Erythroblast (primary cell): Measurements from ENCODE around the gene NLRP11.
"Not testable (repeated sequence)": the region's sequence is repeated elsewhere in the genome, so short reads cannot be mapped to it uniquely, and the experiment has no call there.

Experiments
- DNase-seq, 2 experiments: peaks; one replicate each; lab custom pipeline; 2025; lab: John Stamatoyannopoulos, UW
- GATA1 ChIP-seq: IDR thresholded peaks from 2 replicates; pipeline ENCODE4 v1.6.1; 2011; ENCODE audit warnings: low read depth, mild to moderate bottlenecking, control low read depth, low read length, moderate library complexity
- POLR2A ChIP-seq: IDR thresholded peaks from 2 replicates; pipeline ENCODE4 v1.6.1; 2011; ENCODE audit warnings: mild to moderate bottlenecking, low read length

Gene NLRP11

GRCh38 chr19:55812449-55812848 is 19.4 kb downstream of the NLRP11 start:
- TF ChIP-seq POLR2A (no peak), GATA1 (no peak)
- no peak for DNase-seq

DNA sequence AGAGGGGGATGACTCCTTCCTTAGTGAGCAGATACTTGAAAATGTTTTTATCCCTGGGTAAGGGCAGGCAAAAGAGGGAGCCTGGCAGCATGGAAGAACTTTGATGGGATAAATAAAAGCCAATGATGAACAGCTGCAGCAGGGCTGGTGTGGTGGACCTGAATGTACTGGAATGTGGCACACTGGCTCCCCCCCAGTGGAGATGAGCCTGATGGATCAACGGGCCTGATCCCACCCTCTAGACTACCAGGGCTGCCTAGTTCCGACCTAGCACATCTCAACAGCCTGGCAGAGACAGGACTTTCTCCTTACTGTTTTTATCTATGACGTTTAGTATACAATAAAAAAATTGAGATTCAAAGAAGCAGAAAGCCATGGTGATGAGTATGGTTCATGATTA is 20.5 kb downstream of the NLRP11 start:
- TF ChIP-seq GATA1, result no peak
- no peak for TF ChIP-seq POLR2A
- DNase-seq, result no peak

DNA sequence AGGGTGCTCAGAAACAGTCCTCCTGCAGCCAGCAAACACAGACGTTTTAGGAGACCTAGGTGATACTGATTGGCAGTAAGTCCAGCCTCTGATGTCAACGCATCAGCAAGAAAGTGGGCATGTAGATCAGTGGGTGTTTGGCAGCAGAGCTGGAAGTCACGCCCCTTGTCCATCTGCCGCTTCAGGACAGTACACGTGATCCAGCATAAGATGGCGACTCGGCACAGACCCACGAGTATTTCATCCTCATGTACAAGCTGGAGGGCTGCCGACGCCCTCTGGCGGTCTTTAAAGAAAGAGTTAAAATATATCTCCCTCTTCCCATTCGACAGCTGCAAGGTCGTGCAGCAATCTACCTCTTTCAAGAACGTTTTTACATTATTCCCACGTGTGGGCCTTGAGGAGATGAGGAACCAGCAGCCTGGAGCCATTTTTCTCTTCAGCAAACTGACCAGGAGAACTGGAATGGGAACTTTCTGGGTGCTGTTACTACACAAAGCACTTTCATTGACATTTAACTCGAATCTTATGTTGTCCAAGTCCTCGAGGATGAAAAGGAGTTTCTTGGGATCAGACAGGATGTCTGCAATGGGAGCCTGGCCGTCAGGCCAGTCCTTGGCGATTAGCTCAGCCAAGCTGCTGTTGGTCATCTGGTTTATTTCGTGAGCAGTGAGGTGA is 22.3 kb downstream of the NLRP11 start:
- DNase-seq, result peak; percentile 77 to 78
- TF ChIP-seq POLR2A, result no peak

DNA sequence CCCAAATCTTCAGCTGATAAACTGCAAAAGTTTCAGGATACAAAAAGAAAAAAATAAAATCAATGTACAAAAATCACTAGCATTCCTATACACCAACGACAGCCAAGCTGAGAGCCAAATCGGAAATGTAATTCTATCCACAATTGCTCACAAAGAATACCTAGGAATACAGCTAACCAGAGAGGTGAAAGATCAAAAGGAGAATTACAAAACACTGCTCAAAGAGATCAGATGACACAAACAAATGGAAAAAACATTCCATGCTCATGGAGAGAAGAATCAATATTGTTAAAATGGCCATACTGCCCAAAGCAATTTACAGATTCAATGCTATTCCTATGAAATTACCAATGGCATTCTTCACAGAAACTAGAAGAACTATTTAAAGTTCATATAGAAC is 29.5 kb downstream of the NLRP11 start:
- no peak for DNase-seq
- TF ChIP-seq POLR2A (no peak), GATA1 (no peak)

GRCh38 chr19:55801416-55801815 is 30.4 kb downstream of the NLRP11 start:
- TF ChIP-seq GATA1 (no peak), POLR2A (no peak)
- no peak for DNase-seq

- TF ChIP-seq POLR2A (no peak), GATA1 (no peak)
- no peak for DNase-seq
These were observed 36.8 kb downstream of the NLRP11 start for GRCh38 chr19:55795021-55795420.

GRCh38 chr19:55781112-55781511 is 50.7 kb downstream of the NLRP11 start:
- no peak for TF ChIP-seq POLR2A
- TF ChIP-seq GATA1, result no peak

GRCh38 chr19:55778331-55778730 is 53.5 kb downstream of the NLRP11 start:
- DNase-seq, result no peak
- TF ChIP-seq GATA1, result no peak
- TF ChIP-seq POLR2A, result no peak

More at GRCh38 chr19:55781112-55781511, 50.7 kb downstream of the NLRP11 start:
- no peak for DNase-seq

DNA sequence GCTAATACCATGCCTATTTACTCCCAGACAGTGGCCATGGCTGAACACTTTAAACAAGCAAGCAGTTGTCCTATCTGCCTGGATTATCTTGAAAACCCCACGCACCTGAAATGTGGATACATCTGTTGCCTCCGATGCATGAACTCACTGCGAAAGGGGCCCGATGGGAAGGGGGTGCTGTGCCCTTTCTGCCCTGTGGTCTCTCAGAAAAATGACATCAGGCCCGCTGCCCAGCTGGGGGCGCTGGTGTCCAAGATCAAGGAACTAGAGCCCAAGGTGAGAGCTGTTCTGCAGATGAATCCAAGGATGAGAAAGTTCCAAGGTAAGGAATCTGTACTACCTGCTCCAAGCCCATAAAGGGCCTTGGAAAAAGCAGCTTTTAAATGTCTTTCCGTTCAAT is 54.3 kb downstream of the NLRP11 start:
- no peak for TF ChIP-seq GATA1
- TF ChIP-seq POLR2A, result no peak
- DNase-seq, result peak; percentile 8 to 20

DNA sequence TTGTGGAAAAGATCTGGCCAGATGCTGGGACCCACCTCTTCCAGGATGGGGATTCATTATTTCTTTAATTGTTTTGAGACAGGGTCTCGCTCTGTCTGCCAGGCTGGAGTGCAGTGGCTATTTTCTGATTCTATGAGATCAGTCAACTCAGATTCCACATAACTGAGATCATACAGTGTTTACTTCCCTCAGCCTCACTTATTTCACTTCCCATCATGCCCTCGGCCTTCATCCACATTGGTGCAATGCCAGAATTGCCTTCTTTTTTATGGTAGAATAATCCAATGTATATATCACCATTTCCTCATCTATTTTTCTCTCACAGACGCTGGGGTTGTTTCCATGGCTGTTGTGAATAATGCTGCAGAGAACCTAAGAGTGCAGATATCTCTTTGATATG is 62.2 kb downstream of the NLRP11 start:
- DNase-seq, result not testable (repeated sequence)

DNA sequence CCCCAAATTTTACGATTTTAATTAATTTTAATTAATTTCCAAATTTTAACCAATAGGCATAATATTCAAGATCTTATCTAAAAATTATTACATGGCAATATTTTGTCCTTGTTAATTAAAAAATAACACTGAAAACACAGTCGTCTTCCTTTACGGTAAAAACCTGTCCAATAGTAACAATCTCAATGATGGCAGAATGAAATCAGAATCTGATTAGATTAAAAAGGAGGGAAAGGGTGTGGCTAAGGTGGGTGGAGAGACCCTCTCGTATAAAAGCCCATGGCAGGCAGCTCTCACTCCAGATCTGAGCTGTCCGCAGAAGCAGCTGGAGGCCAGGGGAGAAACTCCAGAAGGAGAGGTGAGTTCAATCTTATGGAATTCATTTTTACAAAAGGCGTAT is 63.0 kb downstream of the NLRP11 start, which contains the start of gene RFPL4AL1:
Gene RFPL4AL1, plus strand, starts transcription at position 301 of the 400 bp plus-strand sequence. CDS start 2,687 bp downstream, outside the sequence.
- DNase-seq, result not testable (repeated sequence)

DNA sequence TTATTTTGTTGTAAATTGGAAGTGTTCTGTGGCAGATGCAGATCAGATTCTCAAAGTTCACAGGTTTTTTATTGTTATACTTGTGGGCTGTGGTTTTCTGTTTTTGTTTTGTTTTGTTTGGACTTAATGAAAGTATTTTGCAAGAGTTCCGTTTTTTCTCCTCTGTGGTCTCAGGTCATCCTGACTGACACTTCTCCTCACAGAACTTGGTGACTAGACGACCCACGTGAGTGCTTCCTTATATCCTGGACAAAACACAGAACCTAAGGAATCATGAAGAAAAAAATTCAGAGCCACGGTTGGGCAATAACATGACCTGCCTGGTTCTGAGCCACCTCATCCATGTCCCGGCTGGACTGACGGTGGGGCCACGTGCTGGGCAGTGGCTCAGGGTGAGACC is 65.3 kb downstream of the NLRP11 start:
- TF ChIP-seq POLR2A, result no peak
- TF ChIP-seq GATA1, result no peak
- no peak for DNase-seq

GRCh38 chr19:55758797-55759196 is 73.0 kb downstream of the NLRP11 start, which contains the start of gene RFPL4A:
Gene RFPL4A (plus strand): TSS chr19:55759097. CDS start chr19:55761801, 2,704 bp downstream.
- DNase-seq, result not testable (repeated sequence)

- DNase-seq, result not testable (repeated sequence)
These were observed 75.0 kb downstream of the NLRP11 start for GRCh38 chr19:55756808-55757207.

DNA sequence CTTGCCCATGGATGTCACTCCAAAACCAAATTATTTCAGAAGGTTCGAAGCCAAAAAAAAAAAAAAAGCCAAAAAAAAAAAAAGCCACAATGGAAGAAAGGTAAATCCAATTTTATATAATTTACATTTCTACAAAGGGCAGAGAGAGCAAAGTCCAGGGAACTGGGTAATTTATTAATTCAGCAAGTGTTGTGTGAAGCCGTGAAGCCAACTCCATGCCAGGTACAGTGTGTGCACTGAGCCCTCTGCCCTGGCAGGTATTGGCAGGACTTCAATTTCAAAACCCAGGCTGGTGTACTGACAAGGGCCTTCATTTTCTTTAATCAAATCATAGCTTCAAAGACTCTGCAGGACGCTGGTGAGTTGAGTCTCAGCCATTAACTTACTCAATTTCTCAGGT is 78.4 kb downstream of the NLRP11 start:
- no peak for DNase-seq
- TF ChIP-seq POLR2A (no peak), GATA1 (no peak)
